ENCODE measurements around the gene EFL1. TPM values are rescaled to one million over a fixed set of nuclear protein-coding genes. Genes with fewer than 3 reads are reported as not detected.

The EFL1 gene
- polyA plus RNA-seq, 1 of the 3 experiments (the other 2 are of a cell fraction) = 12.3 TPM

DNA sequence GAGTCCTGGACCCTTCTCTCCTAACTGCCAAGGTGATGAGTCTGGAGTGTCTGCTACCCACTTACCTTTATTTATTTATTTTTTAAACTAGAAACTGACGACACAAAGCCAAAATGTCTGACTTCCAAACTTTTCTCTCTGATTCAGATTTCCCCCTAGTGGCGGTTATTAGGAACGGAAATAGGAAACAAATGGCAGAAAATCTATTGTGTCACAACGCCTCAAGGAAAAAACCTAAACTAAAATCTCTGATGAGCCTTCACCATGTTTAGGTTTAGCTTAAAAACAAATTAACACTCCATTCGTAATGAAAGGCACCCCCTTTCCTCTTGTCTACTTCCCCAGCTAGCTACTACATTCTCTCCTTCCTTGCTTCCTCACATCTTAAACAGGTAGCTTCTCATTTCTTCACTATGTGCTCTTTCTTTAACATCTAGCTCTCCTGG is 122.7 kb downstream of the EFL1 start:
- Histone ChIP-seq H2AFZ (ENCODE audit: low read depth) (peak overlapping the region; percentile 62), H3K9me2 (no peaks in the 10 kb centered on the region)

DNA sequence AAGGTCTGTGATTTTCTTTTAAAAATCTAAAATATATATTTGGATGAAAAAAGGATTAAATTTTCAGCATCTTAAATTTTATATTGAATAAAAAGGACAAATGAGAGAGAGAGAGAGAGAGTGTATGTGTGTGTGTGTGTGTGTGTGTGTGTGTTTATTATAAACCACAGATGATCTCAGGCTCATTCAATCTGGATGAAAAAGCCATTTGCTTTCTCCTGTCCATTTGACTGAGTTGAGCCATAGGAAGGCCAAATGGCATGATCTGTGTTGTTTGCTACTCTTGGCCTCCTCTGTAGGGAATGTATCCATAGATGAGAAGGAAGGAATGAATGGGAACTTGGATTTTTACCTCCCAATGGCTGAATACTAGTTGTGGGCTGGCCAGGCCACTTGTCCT is 124.2 kb downstream of the EFL1 start:
- H3K27me3 ChIP-seq (ENCODE audit: insufficient read depth) = no peaks in the 10 kb centered on the region
- peaks cover 19% of the 10 kb centered on the region for H3F3A ChIP-seq (replicated peaks; ENCODE audit: insufficient read depth)
- H3K9me3 ChIP-seq = no peaks in the 10 kb centered on the region
- ChIA-PET CTCF (interaction anchor here (1.0 to 1.1 kb wide), 2 partner anchors 12 to 60 kb away, joined by 3 read pairs; no protein-coding TSS in a partner anchor), POLR2A (no interaction called here)
- no peaks in the 10 kb centered on the region for H3K79me2 ChIP-seq (ENCODE audit: insufficient read depth)
- no peak for DNase-seq
- no peaks in the 10 kb centered on the region for H4K20me1 ChIP-seq (ENCODE audit: insufficient read depth)
- peaks cover 3% of the 10 kb centered on the region in 2 experiments; a peak in 3 of 4 replicates for H3K4me1 ChIP-seq (ENCODE audit: control insufficient read depth in 1 of 2, insufficient read depth in 2 of 2, low read depth in 1 of 2, low read length in 1 of 2)
- TF ChIP-seq, protein P1, sequence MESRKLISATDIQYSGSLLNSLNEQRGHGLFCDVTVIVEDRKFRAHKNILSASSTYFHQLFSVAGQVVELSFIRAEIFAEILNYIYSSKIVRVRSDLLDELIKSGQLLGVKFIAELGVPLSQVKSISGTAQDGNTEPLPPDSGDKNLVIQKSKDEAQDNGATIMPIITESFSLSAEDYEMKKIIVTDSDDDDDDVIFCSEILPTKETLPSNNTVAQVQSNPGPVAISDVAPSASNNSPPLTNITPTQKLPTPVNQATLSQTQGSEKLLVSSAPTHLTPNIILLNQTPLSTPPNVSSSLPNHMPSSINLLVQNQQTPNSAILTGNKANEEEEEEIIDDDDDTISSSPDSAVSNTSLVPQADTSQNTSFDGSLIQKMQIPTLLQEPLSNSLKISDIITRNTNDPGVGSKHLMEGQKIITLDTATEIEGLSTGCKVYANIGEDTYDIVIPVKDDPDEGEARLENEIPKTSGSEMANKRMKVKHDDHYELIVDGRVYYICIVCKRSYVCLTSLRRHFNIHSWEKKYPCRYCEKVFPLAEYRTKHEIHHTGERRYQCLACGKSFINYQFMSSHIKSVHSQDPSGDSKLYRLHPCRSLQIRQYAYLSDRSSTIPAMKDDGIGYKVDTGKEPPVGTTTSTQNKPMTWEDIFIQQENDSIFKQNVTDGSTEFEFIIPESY (IDR thresholded peaks at IDR 0.05; ENCODE audit: borderline replicate concordance, low read depth) = no peak
- TF ChIP-seq, protein P2, sequence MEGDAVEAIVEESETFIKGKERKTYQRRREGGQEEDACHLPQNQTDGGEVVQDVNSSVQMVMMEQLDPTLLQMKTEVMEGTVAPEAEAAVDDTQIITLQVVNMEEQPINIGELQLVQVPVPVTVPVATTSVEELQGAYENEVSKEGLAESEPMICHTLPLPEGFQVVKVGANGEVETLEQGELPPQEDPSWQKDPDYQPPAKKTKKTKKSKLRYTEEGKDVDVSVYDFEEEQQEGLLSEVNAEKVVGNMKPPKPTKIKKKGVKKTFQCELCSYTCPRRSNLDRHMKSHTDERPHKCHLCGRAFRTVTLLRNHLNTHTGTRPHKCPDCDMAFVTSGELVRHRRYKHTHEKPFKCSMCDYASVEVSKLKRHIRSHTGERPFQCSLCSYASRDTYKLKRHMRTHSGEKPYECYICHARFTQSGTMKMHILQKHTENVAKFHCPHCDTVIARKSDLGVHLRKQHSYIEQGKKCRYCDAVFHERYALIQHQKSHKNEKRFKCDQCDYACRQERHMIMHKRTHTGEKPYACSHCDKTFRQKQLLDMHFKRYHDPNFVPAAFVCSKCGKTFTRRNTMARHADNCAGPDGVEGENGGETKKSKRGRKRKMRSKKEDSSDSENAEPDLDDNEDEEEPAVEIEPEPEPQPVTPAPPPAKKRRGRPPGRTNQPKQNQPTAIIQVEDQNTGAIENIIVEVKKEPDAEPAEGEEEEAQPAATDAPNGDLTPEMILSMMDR (IDR thresholded peaks at IDR 0.05) = no peak
- no peak for TF ChIP-seq FOXM1 (IDR thresholded peaks at IDR 0.05; ENCODE audit: low read depth)
- TF ChIP-seq NRF1 (IDR thresholded peaks at IDR 0.05; ENCODE audit: low read depth, low read length) = no peak
- TF ChIP-seq GABPA (IDR thresholded peaks at IDR 0.05; ENCODE audit: low read depth) = no peak
- no peak for TF ChIP-seq EP300 (IDR thresholded peaks at IDR 0.05; ENCODE audit: borderline replicate concordance in 1 of 2, low read depth in 1 of 2, low read length in 1 of 2)
- TF ChIP-seq, protein P3, sequence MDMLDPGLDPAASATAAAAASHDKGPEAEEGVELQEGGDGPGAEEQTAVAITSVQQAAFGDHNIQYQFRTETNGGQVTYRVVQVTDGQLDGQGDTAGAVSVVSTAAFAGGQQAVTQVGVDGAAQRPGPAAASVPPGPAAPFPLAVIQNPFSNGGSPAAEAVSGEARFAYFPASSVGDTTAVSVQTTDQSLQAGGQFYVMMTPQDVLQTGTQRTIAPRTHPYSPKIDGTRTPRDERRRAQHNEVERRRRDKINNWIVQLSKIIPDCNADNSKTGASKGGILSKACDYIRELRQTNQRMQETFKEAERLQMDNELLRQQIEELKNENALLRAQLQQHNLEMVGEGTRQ (IDR thresholded peaks at IDR 0.05; ENCODE audit: borderline replicate concordance, low read depth, low read length) = no peak
- TF ChIP-seq, protein P4, sequence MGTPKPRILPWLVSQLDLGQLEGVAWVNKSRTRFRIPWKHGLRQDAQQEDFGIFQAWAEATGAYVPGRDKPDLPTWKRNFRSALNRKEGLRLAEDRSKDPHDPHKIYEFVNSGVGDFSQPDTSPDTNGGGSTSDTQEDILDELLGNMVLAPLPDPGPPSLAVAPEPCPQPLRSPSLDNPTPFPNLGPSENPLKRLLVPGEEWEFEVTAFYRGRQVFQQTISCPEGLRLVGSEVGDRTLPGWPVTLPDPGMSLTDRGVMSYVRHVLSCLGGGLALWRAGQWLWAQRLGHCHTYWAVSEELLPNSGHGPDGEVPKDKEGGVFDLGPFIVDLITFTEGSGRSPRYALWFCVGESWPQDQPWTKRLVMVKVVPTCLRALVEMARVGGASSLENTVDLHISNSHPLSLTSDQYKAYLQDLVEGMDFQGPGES (IDR thresholded peaks at IDR 0.05; ENCODE audit: low read depth, low read length) = no peak
- H3K27ac ChIP-seq (ENCODE audit: low read depth in 2 of 2, low read length in 1 of 2) = no peak overlapping the region
- no peaks in the 10 kb centered on the region for H3K9me2 ChIP-seq
- H2AFZ ChIP-seq (ENCODE audit: low read depth) = no peak overlapping the region
- H3K4me2 ChIP-seq = no peak overlapping the region
- peaks cover 22 to 33% of the 10 kb centered on the region in 2 experiments for H3K36me3 ChIP-seq (replicated peaks in 1 of 2; ENCODE audit: control insufficient read depth in 1 of 2, insufficient read depth in 2 of 2, low read length in 1 of 2)
- H3K4me3 ChIP-seq (ENCODE audit: low read depth in 2 of 2, low read length in 1 of 2) = no peak overlapping the region
- H3K9ac ChIP-seq = no peak overlapping the region

More for the DNA sequence above, 122.7 kb downstream of the EFL1 start:
- Histone ChIP-seq H3K9me3 (no peaks in the 10 kb centered on the region), H3K36me3 (replicated peaks in 1 of 2; ENCODE audit: control insufficient read depth in 1 of 2, insufficient read depth in 2 of 2, low read length in 1 of 2) (peaks cover 22 to 31% of the 10 kb centered on the region in 2 experiments), H3K79me2 (ENCODE audit: insufficient read depth) (no peaks in the 10 kb centered on the region), H3K27me3 (ENCODE audit: insufficient read depth) (no peaks in the 10 kb centered on the region), H3K4me3 (ENCODE audit: low read depth in 2 of 2, low read length in 1 of 2) (no peak overlapping the region; a peak in 1 of 4 replicates), H3K4me2 (no peak overlapping the region), H3K4me1 (ENCODE audit: control insufficient read depth in 1 of 2, insufficient read depth in 2 of 2, low read depth in 1 of 2, low read length in 1 of 2) (peaks cover 3% of the 10 kb centered on the region in 2 experiments; a peak in 3 of 4 replicates), H4K20me1 (ENCODE audit: insufficient read depth) (no peaks in the 10 kb centered on the region), H3K27ac (ENCODE audit: low read depth in 2 of 2, low read length in 1 of 2) (peak overlapping the region; percentile 19 to 48), H3K9ac (peak overlapping the region; percentile 46; the same call in 1 of the 2 replicates), H3F3A (replicated peaks; ENCODE audit: insufficient read depth) (peaks cover 13% of the 10 kb centered on the region)
- ChIA-PET POLR2A (interaction anchor here (1.2 kb wide), 1 partner anchor 94 kb away, joined by 3 read pairs; the partner anchor contains the start of gene MEX3B), CTCF (interaction anchor here (0.7 to 2.5 kb wide), 20 partner anchors 9 to 729 kb away, joined by 3 to 15 read pairs (median 4); no protein-coding TSS in a partner anchor)
- TF ChIP-seq MXI1 (IDR thresholded peaks at IDR 0.05; ENCODE audit: low read depth, low read length) = no peak
- peak; percentile 70 for TF ChIP-seq SMC3 (IDR thresholded peaks at IDR 0.05; ENCODE audit: low read depth, low read length)
- peak; percentile 82; the same call in 1 of the 2 replicates for TF ChIP-seq YY1 (IDR thresholded peaks at IDR 0.05; ENCODE audit: low read depth)
- TF ChIP-seq RAD21 (IDR thresholded peaks at IDR 0.05; ENCODE audit: low read length) = peak; percentile 82
- TF ChIP-seq, protein P2 (IDR thresholded peaks at IDR 0.05) = peak; percentile 80
- peak; percentile 28 for DNase-seq
- WGBS (ENCODE audit: low lambda C conversion rate) = 14% methylated on average over 5 of the region's 5 CpGs
